ENCODE data around the gene DDI2.

Gene DDI2

DNA sequence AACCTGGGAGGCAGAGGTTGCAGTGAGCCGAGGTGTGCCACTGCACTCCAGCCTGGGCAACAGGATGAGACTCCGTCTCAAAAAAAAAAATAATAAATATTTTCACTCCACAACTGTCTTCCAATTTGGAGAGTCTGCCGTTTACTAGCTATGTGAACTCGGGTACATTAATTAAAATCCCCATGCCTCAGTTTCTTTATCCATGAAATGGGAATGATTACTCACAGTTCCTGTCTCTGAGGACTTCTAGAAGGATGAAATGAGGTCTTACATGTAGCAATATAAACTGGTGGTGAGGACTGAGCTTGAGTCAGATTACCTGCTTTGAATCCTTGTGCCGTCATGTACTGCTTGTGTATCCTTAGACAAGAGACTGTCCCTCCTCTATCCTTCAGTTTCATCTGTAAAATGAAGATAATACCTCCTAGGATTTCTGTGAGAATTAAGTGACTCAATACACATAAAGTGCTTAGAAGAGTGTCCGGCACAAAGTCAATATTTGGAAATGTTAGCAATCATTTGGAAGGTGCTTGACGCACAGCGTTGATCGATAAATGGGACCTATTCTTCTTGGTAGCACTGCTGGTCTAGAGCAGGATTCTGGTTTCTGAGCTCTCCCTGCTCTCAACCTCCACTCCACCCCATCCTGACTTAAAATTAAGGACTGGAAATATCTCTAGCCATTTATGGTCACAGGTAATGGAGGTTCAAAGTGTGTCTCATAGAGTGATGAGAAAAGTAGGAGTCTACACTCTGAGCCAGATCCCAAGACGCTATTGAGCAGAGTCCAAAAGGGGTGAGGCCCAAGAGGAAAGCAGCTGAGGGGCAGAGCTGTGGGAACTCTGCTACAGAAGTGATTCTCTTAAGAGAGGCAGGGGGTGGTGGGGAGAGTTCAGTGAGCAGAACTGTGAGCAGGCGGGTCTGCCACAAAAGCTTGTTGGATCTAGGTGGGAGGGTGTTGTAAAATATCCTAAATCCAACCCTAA, 11.6 kb upstream of the DDI2 start:
- in situ Hi-C loops (cut with MboI; ENCODE audit: low sequenced_read_pairs), result no loop called here

DNA sequence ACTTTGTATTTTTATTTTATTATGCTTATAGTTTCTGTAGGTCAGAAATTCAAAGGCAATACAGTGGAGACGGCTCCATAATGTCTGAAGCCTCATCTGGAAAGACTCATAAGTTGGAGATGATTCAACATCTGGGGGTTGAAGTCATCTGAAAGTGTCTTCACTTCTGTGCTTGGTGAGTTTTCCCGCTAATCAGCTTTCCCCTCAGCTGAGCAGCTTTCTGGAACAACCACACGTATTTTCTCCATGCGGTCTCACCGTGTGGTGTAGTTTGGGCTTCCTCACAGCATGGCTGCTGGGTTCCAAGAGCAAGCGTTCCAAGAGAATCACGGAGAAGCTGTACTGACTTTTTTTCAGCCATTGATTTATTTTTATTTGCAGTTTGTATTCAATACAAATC, 7.6 kb upstream of the DDI2 start:
- in situ Hi-C loops (cut with MboI; ENCODE audit: low sequenced_read_pairs), result no loop called here

DNA sequence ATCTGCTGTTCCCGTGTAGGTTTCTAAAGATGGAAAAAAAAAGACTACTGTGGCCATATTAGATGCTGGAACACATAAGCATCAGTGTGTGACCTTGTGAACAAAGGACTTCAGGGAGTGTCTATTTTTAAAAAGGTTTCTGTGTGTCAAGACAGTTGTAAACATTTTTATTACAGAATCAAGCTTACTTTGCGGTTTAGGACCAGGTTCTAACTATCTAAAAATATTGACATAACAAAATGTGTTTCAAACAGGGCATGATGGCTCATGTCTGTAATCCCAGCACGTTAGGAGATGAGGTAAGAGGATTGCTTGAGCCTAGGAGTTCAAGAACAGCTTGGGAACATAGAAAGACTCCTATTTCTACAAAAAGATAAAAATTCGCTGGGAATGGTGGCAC, 7.1 kb upstream of the DDI2 start:
- in situ Hi-C loops (cut with MboI; ENCODE audit: low sequenced_read_pairs), result no loop called here

DNA sequence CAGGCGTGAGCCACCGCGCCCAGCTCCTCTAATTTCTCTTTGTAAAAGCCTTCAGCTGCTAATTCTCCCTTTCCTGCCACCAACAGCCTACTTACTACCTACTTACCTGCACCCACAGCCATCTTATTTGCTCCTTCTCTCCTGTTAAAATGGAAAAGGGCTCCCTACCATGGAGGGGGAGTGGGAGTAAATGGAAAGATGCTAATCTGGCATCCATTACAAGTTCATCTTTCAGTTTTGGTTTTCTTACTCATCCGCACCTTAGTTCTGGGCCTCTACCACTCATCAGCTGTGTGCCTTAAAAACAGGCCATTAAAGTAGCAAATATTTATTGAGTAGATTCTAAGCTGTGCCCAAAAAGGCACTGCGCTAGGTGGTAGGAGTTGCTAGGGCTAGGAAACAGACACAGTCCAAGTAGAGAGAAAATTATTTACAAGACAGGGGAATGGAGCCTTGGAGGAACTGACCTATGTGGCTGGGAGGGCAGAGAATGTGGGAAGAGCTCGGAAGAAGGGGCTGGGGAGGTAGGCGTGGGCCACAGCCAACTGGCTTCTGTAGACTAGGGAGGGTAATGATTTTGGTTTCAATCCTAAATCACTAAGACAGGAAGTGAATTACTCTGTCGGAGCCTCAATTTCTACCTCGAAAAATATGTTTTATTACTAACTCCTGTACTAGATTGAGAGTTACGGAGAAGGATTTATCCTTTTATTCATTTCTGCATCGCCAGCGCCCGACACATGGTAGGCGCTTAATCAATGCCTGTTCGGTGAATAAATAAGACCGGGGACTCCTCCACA, 685 bp upstream of the DDI2 start:
- in situ Hi-C loops (cut with MboI; ENCODE audit: low sequenced_read_pairs), result no loop called here

DNA sequence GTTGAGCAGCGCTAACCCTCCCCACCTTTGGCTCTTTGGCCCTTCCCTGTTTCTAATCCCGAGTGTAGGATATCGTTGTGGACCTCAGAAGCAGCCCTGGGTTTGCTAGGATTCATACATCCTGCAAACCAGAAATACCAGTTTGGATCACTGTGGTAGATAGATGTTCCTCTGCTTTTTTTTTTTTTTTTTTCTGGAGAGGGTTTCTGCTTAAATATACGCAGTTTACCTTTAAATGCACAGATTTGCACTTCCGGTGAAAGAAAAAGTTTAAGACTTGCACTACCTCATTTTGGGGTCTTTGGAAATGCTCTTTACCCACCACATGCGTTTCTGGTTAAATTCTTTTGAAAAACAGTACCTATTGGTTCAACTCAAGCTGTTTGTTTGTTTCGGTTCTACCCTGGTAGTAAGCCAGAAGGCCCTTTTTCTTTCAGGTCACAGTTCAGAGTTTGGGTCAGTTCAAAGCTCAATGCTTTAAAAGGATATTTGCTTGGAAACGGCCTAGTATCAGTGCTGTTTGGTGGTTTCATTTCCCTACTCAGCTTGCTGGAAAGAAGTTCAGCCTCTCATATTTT, 908 bp downstream of the DDI2 start:
- in situ Hi-C loops (cut with MboI; ENCODE audit: low sequenced_read_pairs), result no loop called here

DNA sequence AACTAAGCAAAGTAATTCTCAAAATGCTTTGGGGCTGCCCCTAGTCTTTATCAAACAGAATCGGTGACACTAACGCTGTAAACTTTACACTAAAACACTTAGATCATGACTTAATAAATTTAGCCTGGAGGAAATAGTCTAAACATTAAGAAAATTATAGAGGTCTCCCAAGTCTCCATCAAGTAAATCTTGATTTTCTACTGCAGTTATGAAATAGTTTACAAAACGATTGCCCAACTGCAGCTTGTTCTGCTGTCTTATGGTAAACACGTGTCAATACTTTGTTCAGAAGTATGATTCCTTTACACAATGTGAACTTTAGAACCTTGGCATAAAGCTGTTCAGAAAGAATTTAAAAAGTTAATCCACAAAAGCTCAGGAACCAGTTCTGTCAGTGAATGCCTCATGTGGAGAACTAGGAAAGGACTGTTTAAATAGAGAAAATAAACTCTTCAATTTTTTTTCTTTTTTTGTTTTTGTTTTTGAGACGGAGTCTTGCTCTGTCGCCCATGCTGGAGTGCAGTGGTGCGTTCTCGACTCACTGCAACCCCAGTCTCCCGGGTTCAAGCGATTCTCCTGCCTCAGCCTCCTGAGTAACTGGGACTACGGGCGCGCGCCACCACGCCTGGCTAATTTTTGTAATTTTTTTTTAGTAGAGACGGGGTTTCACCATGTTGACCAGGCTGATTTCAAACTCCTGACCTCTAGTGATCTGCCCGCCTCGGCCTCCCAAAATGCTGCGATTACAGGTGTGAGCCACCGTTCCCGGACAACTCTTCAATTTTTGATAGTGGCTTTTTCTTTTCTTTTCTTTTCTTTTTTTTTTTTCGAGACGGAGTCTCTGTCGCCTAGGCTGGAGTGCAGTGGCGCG, 1.6 kb downstream of the DDI2 start:
- in situ Hi-C loops (cut with MboI; ENCODE audit: low sequenced_read_pairs), result no loop called here

DNA sequence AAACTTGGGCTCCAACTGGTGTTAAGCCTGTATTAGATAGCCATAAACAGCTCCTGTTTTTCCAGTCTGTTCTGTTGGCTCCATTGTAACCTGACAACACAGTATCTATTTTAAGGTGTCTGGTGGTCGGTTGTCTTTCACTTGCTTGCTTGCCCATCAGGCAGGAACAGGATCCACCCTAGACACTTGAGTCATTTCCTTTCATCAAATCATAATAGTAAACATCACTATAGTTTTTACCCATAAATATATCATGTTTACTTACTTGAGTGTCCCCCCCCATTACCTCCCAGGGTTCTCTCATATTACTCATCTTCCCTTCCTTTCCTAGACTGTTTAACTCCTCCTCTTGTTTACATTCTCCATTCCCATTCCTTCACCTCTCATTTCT, 2.9 kb downstream of the DDI2 start:
- in situ Hi-C loops (cut with MboI; ENCODE audit: low sequenced_read_pairs), result no loop called here

DNA sequence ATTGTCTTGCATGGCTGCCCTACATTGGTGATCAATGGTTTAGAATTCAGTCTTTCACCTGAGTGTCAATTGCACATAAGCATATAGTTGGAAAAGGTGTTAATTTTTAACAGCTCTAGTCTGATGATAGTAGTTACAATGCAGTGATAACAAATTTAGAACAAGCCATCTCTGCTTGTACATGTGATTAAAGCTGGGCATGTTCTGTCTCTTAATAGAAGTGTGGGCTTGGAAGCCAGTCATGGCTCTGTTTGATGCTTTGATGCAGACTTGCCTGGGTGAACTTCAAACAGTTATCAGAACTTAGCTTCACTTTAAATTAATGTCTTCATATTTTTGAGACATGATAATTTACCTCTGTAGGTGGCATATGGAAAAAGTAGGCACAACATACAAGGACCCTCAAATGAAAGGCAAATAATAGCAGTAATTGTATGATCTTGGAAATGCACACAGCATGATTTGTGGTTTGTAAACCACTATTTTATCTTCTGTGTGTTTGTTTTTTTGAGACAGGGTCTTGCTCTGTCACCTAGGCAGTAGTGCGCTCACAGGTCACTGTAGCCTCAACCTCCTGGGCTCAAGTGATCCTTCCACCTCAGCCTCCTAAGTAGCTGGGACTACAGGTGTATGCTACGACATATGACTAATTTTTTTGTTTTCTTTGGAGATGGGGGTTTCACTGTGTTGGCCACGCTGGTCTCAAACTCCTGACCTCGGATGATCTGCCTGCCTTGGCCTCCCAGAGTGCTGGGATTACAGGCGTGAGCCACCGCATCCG, 3.8 kb downstream of the DDI2 start:
- in situ Hi-C loops (cut with MboI; ENCODE audit: low sequenced_read_pairs), result no loop called here

DNA sequence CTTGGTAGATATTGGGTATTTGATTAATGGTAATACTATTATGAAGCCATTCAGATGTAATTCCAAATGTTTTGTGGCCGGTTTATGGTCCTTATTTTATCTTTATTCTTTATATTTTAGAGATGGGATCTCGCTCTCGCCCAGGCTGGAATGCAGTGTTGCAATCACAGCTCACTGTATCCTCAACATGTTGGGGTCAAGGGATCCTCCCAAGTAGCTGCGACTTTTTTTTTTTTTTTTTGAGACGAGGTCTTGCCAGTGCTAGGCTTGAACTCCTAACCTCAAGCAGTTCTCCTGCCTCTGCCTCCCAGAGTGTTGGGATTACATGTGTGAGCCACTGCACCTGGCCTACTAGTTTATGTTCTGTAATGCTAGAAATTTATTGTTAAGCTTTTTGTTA, 4.7 kb downstream of the DDI2 start:
- in situ Hi-C loops (cut with MboI; ENCODE audit: low sequenced_read_pairs), result no loop called here

DNA sequence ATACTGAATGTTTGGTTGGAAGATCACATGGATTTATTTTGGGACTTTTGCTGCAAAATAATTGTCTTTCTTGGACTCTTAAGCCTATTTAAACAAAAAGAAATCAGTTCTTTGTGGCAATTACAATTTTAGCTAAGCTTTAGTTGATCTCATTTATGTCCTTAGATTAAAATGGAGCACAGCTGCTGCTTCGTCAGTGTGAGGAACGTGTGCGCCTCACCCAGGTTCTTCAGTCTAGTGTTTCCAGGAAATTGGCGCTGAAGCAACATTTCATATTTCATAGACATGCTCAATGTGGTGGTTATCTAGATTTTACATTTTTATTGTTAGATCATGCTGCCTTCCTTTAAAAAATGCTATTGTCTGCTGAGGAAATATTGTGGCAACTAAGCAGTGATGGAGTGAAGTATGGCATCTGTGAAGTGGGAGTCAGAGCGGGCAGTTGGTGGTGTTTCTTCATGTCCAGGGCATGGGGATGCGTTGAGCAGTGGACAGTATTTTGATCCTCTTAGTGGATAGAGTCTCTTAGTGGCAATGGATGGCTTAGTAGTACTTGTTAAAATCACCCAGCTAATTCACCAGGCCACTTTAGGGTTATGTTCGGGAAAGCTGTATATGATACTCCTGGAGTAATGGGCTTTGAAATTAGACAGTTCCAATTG, 5.6 kb downstream of the DDI2 start:
- in situ Hi-C loops (cut with MboI; ENCODE audit: low sequenced_read_pairs), result no loop called here

DNA sequence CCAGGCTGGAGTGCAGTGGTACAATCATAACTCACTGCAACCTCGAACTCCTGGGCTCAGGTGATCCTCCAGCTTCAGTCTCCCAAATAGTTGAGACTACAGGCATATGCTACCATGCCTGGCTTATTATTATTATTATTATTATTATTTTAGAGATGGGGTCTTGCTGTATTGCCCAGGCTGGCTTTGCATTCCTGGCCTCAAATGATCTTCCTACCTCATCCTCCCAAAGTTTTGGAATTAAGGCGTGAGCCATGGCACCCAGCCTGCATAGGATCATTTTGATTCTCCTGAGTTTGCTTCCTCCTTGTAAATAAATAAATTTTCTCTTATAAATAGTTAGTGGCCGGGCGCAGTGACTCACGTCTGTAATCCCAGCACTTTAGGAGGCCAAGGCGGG, 6.2 kb downstream of the DDI2 start:
- in situ Hi-C loops (cut with MboI; ENCODE audit: low sequenced_read_pairs), result no loop called here

DNA sequence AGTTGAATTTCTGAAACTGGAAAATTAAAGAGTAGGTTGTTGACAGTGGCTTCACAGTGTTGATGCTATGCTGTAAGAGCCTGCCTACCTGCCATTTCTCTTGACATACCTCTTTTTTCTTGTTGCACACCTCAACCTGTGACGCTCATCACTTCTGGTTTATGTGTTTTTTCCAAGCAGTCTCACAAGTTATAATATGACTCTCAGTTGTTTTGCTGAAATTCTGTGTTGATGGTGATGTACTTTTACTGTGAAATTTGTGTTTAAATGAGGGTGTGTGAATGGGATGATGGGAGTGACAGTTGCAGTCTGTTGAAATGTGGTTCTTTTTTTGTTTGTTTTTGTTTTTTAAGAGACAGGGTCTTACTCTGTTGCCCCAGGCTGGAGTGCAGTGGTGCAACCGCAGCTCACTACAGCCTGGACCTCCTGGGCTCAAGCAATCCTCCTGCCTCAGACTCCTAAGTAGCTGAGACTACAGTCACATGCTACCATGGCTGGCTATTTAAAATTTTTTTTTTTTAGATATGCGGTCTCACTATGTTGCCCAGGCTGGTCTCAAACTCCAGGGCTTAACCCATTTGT, 7.0 kb downstream of the DDI2 start:
- in situ Hi-C loops (cut with MboI; ENCODE audit: low sequenced_read_pairs), result no loop called here

DNA sequence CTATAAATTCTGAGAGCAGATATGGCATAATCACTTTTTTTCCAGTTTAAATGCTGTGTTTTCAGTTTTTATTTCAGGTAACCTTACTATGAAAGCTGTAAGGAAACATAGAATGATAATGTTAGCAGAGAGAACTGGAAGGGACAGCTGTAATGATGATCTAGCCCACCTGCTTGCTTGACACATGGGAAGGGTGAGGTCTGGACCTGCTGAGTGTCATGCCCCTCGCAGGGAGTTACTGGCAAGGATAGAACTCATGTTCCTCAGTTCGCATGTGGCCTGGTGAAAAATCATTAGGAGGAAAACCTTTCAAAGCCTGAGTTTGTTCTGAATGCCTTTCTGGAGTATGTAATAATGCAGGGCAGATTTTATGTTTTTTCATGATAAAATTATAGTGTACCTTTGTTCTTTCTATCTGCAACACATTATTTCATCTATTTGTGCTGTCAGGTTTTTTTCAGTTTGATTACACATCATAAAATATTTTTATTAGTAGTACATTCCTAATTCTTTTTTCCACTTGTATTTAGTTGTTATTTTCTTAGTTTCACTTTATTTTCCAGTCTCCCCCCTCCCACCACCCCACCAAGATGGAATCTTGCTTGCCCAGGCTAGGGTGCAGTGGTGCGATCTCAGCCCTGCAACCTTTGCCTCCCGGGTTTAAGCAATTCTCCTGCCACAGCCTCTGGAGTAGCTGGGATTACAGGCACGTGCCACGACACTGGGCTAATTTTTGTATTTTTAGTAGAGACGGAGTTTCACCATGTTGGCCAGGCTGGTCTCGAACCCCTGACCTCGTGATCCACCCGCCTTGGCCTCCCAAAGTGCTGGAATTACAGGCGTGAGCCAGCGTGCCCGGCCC, 8.0 kb downstream of the DDI2 start:
- in situ Hi-C loops (cut with MboI; ENCODE audit: low sequenced_read_pairs), result no loop called here

DNA sequence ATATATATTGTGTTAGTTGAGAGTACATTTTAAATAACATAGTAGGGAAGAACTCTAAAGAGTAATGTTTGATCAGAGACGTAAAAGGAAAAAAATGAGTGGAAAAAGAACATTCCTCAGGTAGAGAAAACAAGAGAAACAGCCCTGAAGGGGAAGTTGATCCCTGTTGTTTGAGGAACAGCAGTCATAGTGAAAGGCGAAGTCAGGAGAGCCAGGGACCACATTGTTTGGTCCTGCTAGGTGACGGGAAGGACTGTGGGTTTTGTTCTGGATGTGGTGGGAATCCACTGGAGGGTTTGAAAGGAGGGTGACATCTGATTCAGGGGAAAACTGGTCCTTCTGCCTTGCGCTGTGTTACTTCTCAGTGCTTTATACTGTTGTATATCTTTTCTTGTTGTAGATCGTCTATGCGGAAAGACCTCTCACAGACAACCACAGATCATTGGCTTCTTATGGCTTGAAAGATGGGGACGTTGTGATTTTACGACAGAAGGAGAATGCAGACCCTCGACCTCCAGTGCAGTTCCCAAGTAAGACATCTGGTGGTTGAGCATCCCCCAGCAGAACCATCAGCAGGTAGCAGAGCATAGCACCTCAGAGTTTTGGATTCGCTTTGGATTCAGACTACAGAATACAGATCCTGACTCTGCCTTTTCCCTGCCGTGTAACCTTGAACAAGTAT, 9.2 kb downstream of the DDI2 start:
- in situ Hi-C loops (cut with MboI; ENCODE audit: low sequenced_read_pairs), result no loop called here

DNA sequence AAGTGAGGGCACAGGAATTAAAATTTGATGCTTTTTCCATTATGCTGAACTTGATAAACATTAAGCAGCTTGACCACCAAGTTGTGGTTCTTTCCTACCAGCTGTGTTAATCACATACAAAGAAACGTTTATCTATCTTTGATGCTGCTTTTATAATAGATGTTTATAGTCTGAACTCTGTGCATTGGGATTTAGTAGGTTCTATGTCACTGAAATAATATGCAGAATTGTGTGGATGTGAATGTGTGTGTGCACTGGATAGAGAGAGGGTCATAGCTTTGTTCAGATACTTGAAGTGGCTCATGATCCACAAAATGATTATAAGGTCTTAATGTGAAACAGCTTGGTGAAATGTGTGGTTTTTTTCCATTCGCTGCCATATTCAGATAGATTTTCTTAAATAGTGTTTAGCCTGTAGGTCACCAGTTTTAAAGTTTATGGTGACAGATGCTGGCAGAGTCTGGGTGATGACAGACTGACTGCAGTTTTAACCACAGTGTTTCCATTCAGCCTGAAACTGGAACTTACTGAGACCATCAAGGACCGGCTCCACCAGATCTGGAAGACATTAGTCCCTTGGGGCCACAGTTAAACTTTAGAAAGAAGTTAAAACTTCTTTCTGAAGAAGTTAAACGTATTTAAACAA, 10.2 kb downstream of the DDI2 start:
- in situ Hi-C loops (cut with MboI; ENCODE audit: low sequenced_read_pairs), result no loop called here

DNA sequence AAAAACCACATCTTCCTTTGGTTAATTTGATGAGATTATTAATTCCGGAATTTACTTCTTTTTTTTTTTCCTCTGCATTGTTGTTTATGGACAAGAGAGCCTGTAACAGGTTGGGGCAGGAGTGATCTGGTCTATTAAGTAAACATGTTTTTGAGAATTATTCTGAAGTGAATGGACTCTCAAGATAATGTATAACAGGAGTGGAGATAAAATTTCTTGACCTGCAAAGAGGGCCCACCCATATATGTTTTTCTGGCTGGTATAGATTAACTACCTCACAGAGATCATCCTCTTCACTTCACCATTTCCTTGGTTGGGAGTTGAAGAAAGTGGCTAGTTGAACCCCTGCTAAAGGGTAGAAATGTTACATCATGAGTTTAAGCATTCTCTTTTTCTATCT, 10.7 kb downstream of the DDI2 start:
- in situ Hi-C loops (cut with MboI; ENCODE audit: low sequenced_read_pairs), result no loop called here

DNA sequence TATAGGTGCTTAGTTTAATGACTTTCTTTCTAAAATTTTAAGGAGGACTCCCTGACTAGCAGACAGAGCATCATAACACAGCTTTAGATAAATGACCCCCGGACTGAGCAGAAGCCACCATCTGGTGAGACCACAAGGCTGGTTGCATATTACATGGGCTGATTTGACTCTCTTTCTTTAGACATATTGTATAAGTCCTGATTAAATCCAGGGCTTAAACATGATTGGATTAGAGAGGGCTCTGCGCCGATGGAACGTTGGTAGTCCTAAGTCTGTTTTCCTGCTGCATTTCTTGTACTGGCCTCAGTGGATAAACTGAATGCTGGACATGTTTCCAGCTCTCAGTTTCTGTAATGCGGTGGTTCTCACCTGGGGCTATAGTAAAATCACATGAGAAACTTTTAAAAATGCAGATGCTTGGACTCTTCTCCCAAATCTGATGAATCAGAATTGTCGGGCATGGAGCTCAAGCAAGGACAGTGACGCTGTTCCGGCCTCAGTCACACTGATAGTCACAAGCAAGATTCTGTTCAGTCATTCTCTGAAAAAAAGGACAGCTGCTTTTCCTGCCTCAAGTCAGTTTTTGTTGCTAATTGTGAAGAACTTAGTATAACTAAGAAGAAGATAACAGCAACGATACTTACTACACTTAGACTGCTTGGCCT, 16.6 kb downstream of the DDI2 start:
- in situ Hi-C loops (cut with MboI; ENCODE audit: low sequenced_read_pairs), result no loop called here
